Breast epithelium (tissue), 3 donors: ENCODE measurements around the gene MRPS2.

Experiments
- POLR2AphosphoS5 ChIP-seq, 3 donors: sonication (generic); formaldehyde crosslinking; IDR thresholded peaks; one replicate each; pipeline ENCODE4 v1.6.1; 2017; ENCODE audit warnings: antibody characterized with exemption in 3 of 3
- TF ChIP-seq, protein P1 (sequence below), 3 donors: fragments of 450-650 bp; IDR thresholded peaks; one replicate each; pipeline ENCODE4 v1.5.1; 2016 to 2017; ENCODE audit warnings: antibody characterized with exemption in 3 of 3, mild to moderate bottlenecking in 3 of 3, moderate library complexity in 3 of 3

DNA sequence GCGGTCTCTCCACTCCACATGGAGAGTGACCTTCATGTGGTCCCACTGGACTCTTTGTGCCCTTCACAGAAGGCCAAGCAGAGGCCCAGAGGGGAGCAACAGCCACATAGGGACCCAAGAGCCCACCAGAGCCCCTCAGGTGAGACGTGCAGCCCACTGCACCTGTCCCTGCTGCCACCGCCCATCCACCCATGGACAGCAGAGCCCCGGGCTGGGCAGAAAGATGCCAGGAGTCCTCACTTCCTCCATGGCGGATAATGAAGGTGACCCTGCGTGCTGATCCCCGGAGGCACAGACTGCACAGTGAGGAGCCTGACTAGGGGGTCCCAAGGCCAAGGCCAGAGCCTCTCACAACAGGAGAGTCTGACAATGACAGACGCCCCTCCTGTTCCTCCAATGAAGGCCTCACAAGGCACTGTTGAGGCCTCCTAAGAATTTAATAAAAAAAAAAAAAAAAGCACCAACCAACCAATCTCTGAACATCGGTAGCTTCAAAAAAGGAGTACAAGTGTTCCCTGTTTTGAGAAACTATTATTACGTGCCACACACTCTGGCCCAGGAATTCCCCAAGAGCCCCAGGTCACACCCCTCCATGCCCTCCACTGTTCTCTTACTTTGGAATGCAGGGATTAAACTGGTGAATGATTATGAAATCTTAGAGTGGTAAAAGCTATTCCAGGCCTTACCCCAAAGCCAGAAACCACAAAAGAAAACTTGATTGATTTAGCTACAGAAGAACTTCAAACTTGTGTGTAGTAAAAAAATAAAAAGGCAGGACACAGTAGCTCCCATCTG, 23.7 kb upstream of the MRPS2 start:
- TF ChIP-seq, protein P1, sequence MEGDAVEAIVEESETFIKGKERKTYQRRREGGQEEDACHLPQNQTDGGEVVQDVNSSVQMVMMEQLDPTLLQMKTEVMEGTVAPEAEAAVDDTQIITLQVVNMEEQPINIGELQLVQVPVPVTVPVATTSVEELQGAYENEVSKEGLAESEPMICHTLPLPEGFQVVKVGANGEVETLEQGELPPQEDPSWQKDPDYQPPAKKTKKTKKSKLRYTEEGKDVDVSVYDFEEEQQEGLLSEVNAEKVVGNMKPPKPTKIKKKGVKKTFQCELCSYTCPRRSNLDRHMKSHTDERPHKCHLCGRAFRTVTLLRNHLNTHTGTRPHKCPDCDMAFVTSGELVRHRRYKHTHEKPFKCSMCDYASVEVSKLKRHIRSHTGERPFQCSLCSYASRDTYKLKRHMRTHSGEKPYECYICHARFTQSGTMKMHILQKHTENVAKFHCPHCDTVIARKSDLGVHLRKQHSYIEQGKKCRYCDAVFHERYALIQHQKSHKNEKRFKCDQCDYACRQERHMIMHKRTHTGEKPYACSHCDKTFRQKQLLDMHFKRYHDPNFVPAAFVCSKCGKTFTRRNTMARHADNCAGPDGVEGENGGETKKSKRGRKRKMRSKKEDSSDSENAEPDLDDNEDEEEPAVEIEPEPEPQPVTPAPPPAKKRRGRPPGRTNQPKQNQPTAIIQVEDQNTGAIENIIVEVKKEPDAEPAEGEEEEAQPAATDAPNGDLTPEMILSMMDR (IDR thresholded peaks at IDR 0.05), result no peak
- no peak for TF ChIP-seq POLR2AphosphoS5 (IDR thresholded peaks at IDR 0.05)
